Left lung (tissue), 14 donors: Measurements from ENCODE around the gene TAX1BP3. TPM values are rescaled to one million over a fixed set of nuclear protein-coding genes. Genes with fewer than 3 reads are reported as not detected.

Source experiments
- ATAC-seq: fragments of 200-7000 bp; cut with Tn5 transposase; one replicate; pipeline ENCODE4 v1.9.1; 2020; ENCODE audit warnings: moderate library complexity
- DNase-seq, 4 donors: peaks; one replicate each; pipeline ENCODE4 v3.0.0-alpha.2; 2013 to 2020
- H3K27ac ChIP-seq, 2 donors: fragments of 200-600 bp; sonication (generic) in 1 of 2; one replicate each; pipeline versions ENCODE4 v1.5.0 to v1.8.0; 2020 to 2021
- H3K27me3 ChIP-seq, 2 donors: fragments of 200-600 bp; sonication (generic) in 1 of 2; one replicate each; pipeline versions ENCODE4 v1.5.0 to v1.8.0; 2020 to 2021
- H3K36me3 ChIP-seq, 2 donors: fragments of 200-600 bp; sonication (generic) in 1 of 2; one replicate each; pipeline versions ENCODE4 v1.5.0 to v1.8.0; 2020 to 2021
- H3K4me1 ChIP-seq, 2 donors: fragments of 200-600 bp; one replicate each; pipeline ENCODE4 v1.8.0; 2021
- H3K4me3 ChIP-seq, 2 donors: fragments of 200-600 bp; sonication (generic) in 1 of 2; one replicate each; pipeline versions ENCODE4 v1.5.0 to v1.8.0; 2020 to 2021; ENCODE audit warnings: mild to moderate bottlenecking in 1 of 2
- H3K9me3 ChIP-seq, 2 donors: fragments of 200-600 bp; sonication (generic) in 1 of 2; one replicate each; pipeline versions ENCODE4 v1.5.0 to v1.8.0; 2020 to 2021
- CTCF ChIP-seq, 2 donors: fragments of 200-600 bp; sonication (generic) in 1 of 2; IDR thresholded peaks; one replicate each; pipeline versions ENCODE4 v1.5.0 to v1.8.0; 2021; ENCODE audit warnings: antibody characterized with exemption in 2 of 2
- intact Hi-C, 2 donors: fragments of 100-400 bp; cut with DNase I; formaldehyde crosslinking; loops; one replicate each; pipeline versions ENCODE4 v1.11.2 to v1.14.2; 2022
- long read RNA-seq, 12 donors: library from polyadenylated mRNA in 2 of 12; unstranded in 2 of 12; transcript quantifications; one replicate each; pipeline ENCODE4 v2.0.0 and lab custom pipeline, GENCODE V29; 2019 to 2026
- polyA plus RNA-seq, 6 donors: library from polyadenylated mRNA; unstranded; fragments of 120-200 nt; gene quantifications; one replicate each; pipeline ENCODE4 v1.2.1, GENCODE V29; 2013; ENCODE audit not compliant: insufficient read length in 6 of 6
- total RNA-seq, 2 donors: library from RNA; stranded (reverse); fragmentation: NEBNext Ultra II Directional; extraction: Animal tissue kit (Norgen Biotek cat#: 25700); gene quantifications; one replicate each; pipeline ENCODE4 v1.2.1, GENCODE V29; 2021
- donor health status: DM: no; HTN: yes; CAD: no.
- donor health status: DM: no; HTN: no; CAD: no.

TAX1BP3 gene
- total RNA-seq = 100 to 1,000 TPM; 143 to 194 TPM
- 10 to 100 TPM; 65.2 to 98.9 (median 84.7) TPM for polyA plus RNA-seq
- long read RNA-seq, donor 1, transcript TAX1BP3-201 (4 exons, 1,377 nt) = major isoform, 39 of 53 reads
- long read RNA-seq, donor 1, partial matches to known transcripts = 0 of 53 reads
- long read RNA-seq, donor 1, other reads (novel, unspliced or antisense) = 14 of 53 reads
- long read RNA-seq, donor 2, transcript TAX1BP3-201 (4 exons, 1,377 nt) = major isoform, 19 of 29 reads
- long read RNA-seq, donor 2, partial matches to known transcripts = 0 of 29 reads
- long read RNA-seq, donor 2, other reads (novel, unspliced or antisense) = 9 of 29 reads
- long read RNA-seq, donor 3, transcript TAX1BP3-201 (4 exons, 1,377 nt) = major isoform, 10 of 33 reads
- long read RNA-seq, donor 3, partial matches to known transcripts = 0 of 33 reads
- long read RNA-seq, donor 3, other reads (novel, unspliced or antisense) = 23 of 33 reads
- long read RNA-seq, donor 4, transcript TAX1BP3-201 (4 exons, 1,377 nt) = major isoform, 44 of 52 reads
- long read RNA-seq, donor 4, partial matches to known transcripts = 6 of 52 reads
- long read RNA-seq, donor 4, other reads (novel, unspliced or antisense) = 2 of 52 reads
- long read RNA-seq, donor 5, transcript TAX1BP3-201 (4 exons, 1,377 nt) = major isoform, 18 of 27 reads
- long read RNA-seq, donor 5, partial matches to known transcripts = 0 of 27 reads
- long read RNA-seq, donor 5, other reads (novel, unspliced or antisense) = 9 of 27 reads
- long read RNA-seq, donor 6, partial matches to known transcripts = 0 of 4 reads
- long read RNA-seq, donor 6, other reads (novel, unspliced or antisense) = 0 of 4 reads
- long read RNA-seq, donor 7, transcript TAX1BP3-201 (4 exons, 1,377 nt) = major isoform, 9 of 9 reads
- long read RNA-seq, donor 7, partial matches to known transcripts = 0 of 9 reads
- long read RNA-seq, donor 7, other reads (novel, unspliced or antisense) = 0 of 9 reads
- long read RNA-seq, donor 8, transcript TAX1BP3-201 (4 exons, 1,377 nt) = major isoform, 34 of 37 reads
- long read RNA-seq, donor 8, partial matches to known transcripts = 0 of 37 reads
- long read RNA-seq, donor 8, other reads (novel, unspliced or antisense) = 0 of 37 reads
- long read RNA-seq, donor 9 = 0 reads
- long read RNA-seq, donor 10, transcript TAX1BP3-201 (4 exons, 1,377 nt) = major isoform, 13 of 14 reads
- long read RNA-seq, donor 10, partial matches to known transcripts = 1 of 14 reads
- long read RNA-seq, donor 10, other reads (novel, unspliced or antisense) = 0 of 14 reads
- long read RNA-seq, donor 11 = 0 reads
- long read RNA-seq, donor 12, transcript TAX1BP3-201 (4 exons, 1,377 nt) = major isoform, 22 of 45 reads
- long read RNA-seq, donor 12, partial matches to known transcripts = 13 of 45 reads
- long read RNA-seq, donor 12, other reads (novel, unspliced or antisense) = 8 of 45 reads

GRCh38 chr17:3668279-3669084, at the start of gene TAX1BP3, which contains the start of gene EMC6:
TAX1BP3 (minus strand) TSS chr17:3668578; CDS start chr17:3668526, 52 bp downstream.
EMC6 (plus strand) TSS chr17:3668812; CDS start chr17:3669147, 335 bp downstream.
- Histone ChIP-seq H3K4me3 (peak within 1 kb of the TSS; percentile 98 to 99), H3K27ac (peak within 1 kb of the TSS; percentile 97 to 98), H3K27me3 (no peaks in the 10 kb centered on the region), H3K9me3 (no peaks in the 10 kb centered on the region), H3K4me1 (peaks cover 26 to 40% of the 10 kb centered on the region in 2 donors), H3K36me3 (peaks cover 0 to 19% of the 10 kb centered on the region in 2 donors)
- no peak for TF ChIP-seq CTCF (IDR thresholded peaks at IDR 0.05)
- DNase-seq (peak; percentile 98 to 100 (median 99)), ATAC-seq (peak; percentile 95)
- intact Hi-C loops = no loop called here

GRCh38 chr17:3715296-3715695, 46.9 kb upstream of the TAX1BP3 start:
- no peaks in the 10 kb centered on the region for H3K9me3 ChIP-seq
- ATAC-seq (no peak), DNase-seq (no peak)
- intact Hi-C loops = no loop called here
- peaks cover 0 to 67% of the 10 kb centered on the region in 2 donors for H3K36me3 ChIP-seq
- no peak overlapping the region for H3K4me3 ChIP-seq
- no peak for TF ChIP-seq CTCF (IDR thresholded peaks at IDR 0.05)
- H3K4me1 ChIP-seq = peaks cover 4 to 38% of the 10 kb centered on the region in 2 donors
- H3K27me3 ChIP-seq = no peaks in the 10 kb centered on the region
- no peak overlapping the region for H3K27ac ChIP-seq

- H3K36me3 ChIP-seq = peaks cover 0 to 54% of the 10 kb centered on the region in 2 donors
- peaks cover 0 to 14% of the 10 kb centered on the region in 2 donors for H3K4me1 ChIP-seq
- intact Hi-C loops = no loop called here
- H3K27ac ChIP-seq = no peak overlapping the region
- no peak for TF ChIP-seq CTCF (IDR thresholded peaks at IDR 0.05)
- H3K4me3 ChIP-seq = no peak overlapping the region
- DNase-seq = no peak
- ATAC-seq = no peak
- H3K9me3 ChIP-seq = no peaks in the 10 kb centered on the region
- no peaks in the 10 kb centered on the region for H3K27me3 ChIP-seq
Measured at GRCh38 chr17:3712811-3713463, 44.6 kb upstream of the TAX1BP3 start.

GRCh38 chr17:3710951-3711383, 42.6 kb upstream of the TAX1BP3 start:
- intact Hi-C loops = no loop called here
- Histone ChIP-seq H3K27me3 (no peaks in the 10 kb centered on the region), H3K4me1 (peaks cover 0 to 13% of the 10 kb centered on the region in 2 donors), H3K27ac (no peak overlapping the region), H3K4me3 (no peak overlapping the region), H3K36me3 (peaks cover 0 to 35% of the 10 kb centered on the region in 2 donors), H3K9me3 (no peaks in the 10 kb centered on the region)
- ATAC-seq (peak; percentile 83), DNase-seq (no peak)
- TF ChIP-seq CTCF (IDR thresholded peaks at IDR 0.05) = no peak
